Natural killer cell treated with Interleukin-12 subunit alpha and Interleukin-12 subunit beta and Interleukin-15 and Interleukin-18, amount 100 ng/mL, for 72 hours (primary cell): ENCODE results near the gene MYO16. TPM values are rescaled to one million over a fixed set of nuclear protein-coding genes. Genes with fewer than 3 reads are reported as not detected.
"Not testable (repeated sequence)": the region's sequence is repeated elsewhere in the genome, so short reads cannot be mapped to it uniquely, and the experiment has no call there.

Source experiments
- ATAC-seq, 2 donors: fragments of 150-1000 bp; cut with Tn5 transposase in 1 of 2; sonication (Bioruptor Pico), chemical (Tn5 transposase) in 1 of 2; 2 replicates each; pipeline ENCODE4 v1.10.0; 2021
- DNase-seq: peaks from one replicate; pipeline ENCODE4 v3.0.0; 2022; ENCODE audit warnings: low spot score
- H3K27ac Mint-ChIP-seq, 2 donors: 1 replicate in 1 of 2; 2 replicates in 1 of 2; pipeline ENCODE4 v1.8.0; 2022; ENCODE audit warnings: mixed read lengths in 2 of 2, mild to moderate bottlenecking in 1 of 2, moderate library complexity in 1 of 2
- H3K27me3 Mint-ChIP-seq, 2 donors: 1 replicate in 1 of 2; 2 replicates in 1 of 2; pipeline ENCODE4 v1.8.0; 2022; ENCODE audit warnings: mixed read lengths in 2 of 2
- H3K36me3 Mint-ChIP-seq: one replicate; pipeline ENCODE4 v1.8.0; 2022; ENCODE audit warnings: mixed read lengths
- H3K4me1 Mint-ChIP-seq, 2 donors: 1 replicate in 1 of 2; 2 replicates in 1 of 2; pipeline ENCODE4 v1.8.0; 2022; ENCODE audit warnings: low read depth in 2 of 2, mixed read lengths in 2 of 2, mild to moderate bottlenecking in 1 of 2
- H3K4me3 Mint-ChIP-seq: one replicate; pipeline ENCODE4 v1.8.0; 2022; ENCODE audit warnings: mixed read lengths
- H3K9me3 Mint-ChIP-seq: 2 replicates; pipeline ENCODE4 v1.8.0; 2022; ENCODE audit warnings: mixed read lengths
- total RNA-seq, 2 donors: library from RNA; stranded (reverse); gene quantifications; one replicate each; pipeline ENCODE4 v1.2.3, GENCODE V29; 2022

MYO16 gene
- total RNA-seq, 2 donors from 2014 or later, result not detected

- no peak for DNase-seq
- no peak overlapping the region for H3K27ac Mint-ChIP-seq
Measured at GRCh38 chr13:109055850-109056249, 426.4 kb downstream of the MYO16 start.

GRCh38 chr13:109058087-109058486, 428.7 kb downstream of the MYO16 start:
- H3K36me3 Mint-ChIP-seq, result no peaks in the 10 kb centered on the region
- ATAC-seq, result no peak

More at GRCh38 chr13:109055850-109056249, 426.4 kb downstream of the MYO16 start:
- H3K9me3 Mint-ChIP-seq, result no peaks in the 10 kb centered on the region
- H3K4me3 Mint-ChIP-seq, result no peak overlapping the region
- no peak for ATAC-seq
- peaks cover 0 to 8% of the 10 kb centered on the region in 2 donors for H3K27me3 Mint-ChIP-seq
- no peaks in the 10 kb centered on the region for H3K36me3 Mint-ChIP-seq
- H3K4me1 Mint-ChIP-seq, result no peaks in the 10 kb centered on the region

GRCh38 chr13:109072505-109072904, 443.1 kb downstream of the MYO16 start:
- DNase-seq (no peak), ATAC-seq (no peak)
- H3K36me3 Mint-ChIP-seq, result no peaks in the 10 kb centered on the region
- no peak overlapping the region for H3K4me3 Mint-ChIP-seq
- H3K27ac Mint-ChIP-seq, result no peak overlapping the region
- H3K27me3 Mint-ChIP-seq, result no peaks in the 10 kb centered on the region
- H3K4me1 Mint-ChIP-seq, result no peaks in the 10 kb centered on the region
- no peaks in the 10 kb centered on the region for H3K9me3 Mint-ChIP-seq

More at GRCh38 chr13:109058087-109058486, 428.7 kb downstream of the MYO16 start:
- Mint-ChIP-seq H3K27ac (no peak overlapping the region), H3K4me3 (no peak overlapping the region), H3K4me1 (no peaks in the 10 kb centered on the region), H3K9me3 (no peaks in the 10 kb centered on the region), H3K27me3 (peaks cover 0 to 8% of the 10 kb centered on the region in 2 donors)
- DNase-seq, result no peak

GRCh38 chr13:109074436-109074835, 445.0 kb downstream of the MYO16 start:
- Mint-ChIP-seq H3K27ac (no peak overlapping the region), H3K36me3 (no peaks in the 10 kb centered on the region), H3K9me3 (no peaks in the 10 kb centered on the region), H3K27me3 (no peaks in the 10 kb centered on the region), H3K4me3 (no peak overlapping the region), H3K4me1 (no peaks in the 10 kb centered on the region)
- ATAC-seq, result no peak
- DNase-seq, result no peak

- H3K36me3 Mint-ChIP-seq, result no peaks in the 10 kb centered on the region
- no peak overlapping the region for H3K4me3 Mint-ChIP-seq
- no peaks in the 10 kb centered on the region for H3K4me1 Mint-ChIP-seq
- ATAC-seq, result no peak
- H3K9me3 Mint-ChIP-seq, result no peaks in the 10 kb centered on the region
- no peak overlapping the region for H3K27ac Mint-ChIP-seq
- H3K27me3 Mint-ChIP-seq, result no peaks in the 10 kb centered on the region
- DNase-seq, result no peak
Measured at GRCh38 chr13:109074853-109075252, 445.4 kb downstream of the MYO16 start.

- Mint-ChIP-seq H3K4me3 (no peak overlapping the region), H3K36me3 (no peaks in the 10 kb centered on the region), H3K4me1 (no peaks in the 10 kb centered on the region), H3K27ac (no peak overlapping the region), H3K27me3 (peaks cover 0 to 8% of the 10 kb centered on the region in 2 donors), H3K9me3 (peaks cover 3% of the 10 kb centered on the region)
- DNase-seq (no peak), ATAC-seq (no peak)
Measured at GRCh38 chr13:109087916-109088623, 458.7 kb downstream of the MYO16 start.

GRCh38 chr13:109088624-109088917, 459.2 kb downstream of the MYO16 start:
- Mint-ChIP-seq H3K27ac (no peak overlapping the region), H3K36me3 (no peaks in the 10 kb centered on the region), H3K27me3 (peaks cover under 1 to 8% of the 10 kb centered on the region in 2 donors), H3K4me1 (no peaks in the 10 kb centered on the region), H3K4me3 (no peak overlapping the region), H3K9me3 (peaks cover 3% of the 10 kb centered on the region)
- ATAC-seq (no peak), DNase-seq (no peak)

- ATAC-seq (no peak), DNase-seq (no peak)
- H3K36me3 Mint-ChIP-seq, result no peaks in the 10 kb centered on the region
- H3K27me3 Mint-ChIP-seq, result peaks cover 8% of the 10 kb centered on the region in 2 donors
- no peak overlapping the region for H3K4me3 Mint-ChIP-seq
- no peaks in the 10 kb centered on the region for H3K4me1 Mint-ChIP-seq
- H3K9me3 Mint-ChIP-seq, result peaks cover 3% of the 10 kb centered on the region
- H3K27ac Mint-ChIP-seq, result no peak overlapping the region
Measured at GRCh38 chr13:109090796-109091195, 461.4 kb downstream of the MYO16 start.

GRCh38 chr13:109091249-109091648, 461.8 kb downstream of the MYO16 start:
- Mint-ChIP-seq H3K4me1 (no peaks in the 10 kb centered on the region), H3K36me3 (no peaks in the 10 kb centered on the region)

GRCh38 chr13:109092186-109092585, 462.8 kb downstream of the MYO16 start:
- not testable (repeated sequence) for H3K9me3 Mint-ChIP-seq, H3K27me3 Mint-ChIP-seq, H3K27ac Mint-ChIP-seq, H3K36me3 Mint-ChIP-seq, H3K4me1 Mint-ChIP-seq, H3K4me3 Mint-ChIP-seq, ATAC-seq, DNase-seq

More at GRCh38 chr13:109091249-109091648, 461.8 kb downstream of the MYO16 start:
- ATAC-seq (no peak), DNase-seq (no peak)
- H3K27me3 Mint-ChIP-seq, result peaks cover 8% of the 10 kb centered on the region in 2 donors
- H3K27ac Mint-ChIP-seq, result no peak overlapping the region
- peaks cover 3% of the 10 kb centered on the region for H3K9me3 Mint-ChIP-seq
- H3K4me3 Mint-ChIP-seq, result no peak overlapping the region

- Mint-ChIP-seq H3K9me3 (peaks cover 3% of the 10 kb centered on the region), H3K4me1 (no peaks in the 10 kb centered on the region), H3K36me3 (no peaks in the 10 kb centered on the region), H3K4me3 (no peak overlapping the region), H3K27me3 (peaks cover 8 to 10% of the 10 kb centered on the region in 2 donors), H3K27ac (no peak overlapping the region)
- no peak for DNase-seq
- no peak for ATAC-seq
Measured at GRCh38 chr13:109093998-109094397, 464.6 kb downstream of the MYO16 start.

- peaks cover 8 to 9% of the 10 kb centered on the region in 2 donors for H3K27me3 Mint-ChIP-seq
- H3K27ac Mint-ChIP-seq, result no peak overlapping the region
- H3K36me3 Mint-ChIP-seq, result no peaks in the 10 kb centered on the region
- H3K4me1 Mint-ChIP-seq, result no peaks in the 10 kb centered on the region
- ATAC-seq, result no peak
- H3K4me3 Mint-ChIP-seq, result no peak overlapping the region
- peaks cover 3% of the 10 kb centered on the region for H3K9me3 Mint-ChIP-seq
- no peak for DNase-seq
Measured at GRCh38 chr13:109095126-109095525, 465.7 kb downstream of the MYO16 start.

- ATAC-seq, result no peak
- H3K27ac Mint-ChIP-seq, result no peak overlapping the region
- H3K4me1 Mint-ChIP-seq, result no peaks in the 10 kb centered on the region
- DNase-seq, result no peak
- no peak overlapping the region for H3K4me3 Mint-ChIP-seq
- H3K27me3 Mint-ChIP-seq, result peaks cover 5 to 8% of the 10 kb centered on the region in 2 donors
- peaks cover 3% of the 10 kb centered on the region for H3K9me3 Mint-ChIP-seq
- no peaks in the 10 kb centered on the region for H3K36me3 Mint-ChIP-seq
Measured at GRCh38 chr13:109096101-109096500, 466.7 kb downstream of the MYO16 start.

- ATAC-seq, result no peak
- H3K9me3 Mint-ChIP-seq, result no peaks in the 10 kb centered on the region
- no peaks in the 10 kb centered on the region for H3K4me1 Mint-ChIP-seq
- H3K4me3 Mint-ChIP-seq, result no peak overlapping the region
- no peaks in the 10 kb centered on the region for H3K36me3 Mint-ChIP-seq
- H3K27me3 Mint-ChIP-seq, result peaks cover 0 to 10% of the 10 kb centered on the region in 2 donors
- H3K27ac Mint-ChIP-seq, result no peak overlapping the region
- DNase-seq, result no peak
Measured at GRCh38 chr13:109100705-109101304, 471.4 kb downstream of the MYO16 start.
